CD4-positive, alpha-beta T cell (primary cell): ENCODE data around the gene ZNF516. TPM values are rescaled to one million over a fixed set of nuclear protein-coding genes. Genes with fewer than 3 reads are reported as not detected.

Source experiments
- ATAC-seq: fragments of 200-7000 bp; cut with Tn5 transposase; one replicate; pipeline ENCODE4 v1.10.0; 2022; ENCODE audit warnings: mild to moderate bottlenecking; ENCODE audit not compliant: poor library complexity
- CTCF ChIA-PET: fragments of 350-600 bp; sonication (Branson Sonifier 250); formaldehyde crosslinking; loops from one replicate; lab custom pipeline; 2021; ENCODE audit warnings: antibody characterized with exemption, inconsistent platforms; lab: Charles Lee
- POLR2A ChIA-PET: fragments of 350-600 bp; sonication (Branson Sonifier 250); formaldehyde crosslinking; loops from one replicate; lab custom pipeline; 2021; ENCODE audit warnings: antibody characterized with exemption, inconsistent platforms; lab: Charles Lee
- DNase-seq, 14 experiments: peaks; one replicate each; pipeline ENCODE4 v3.0.0-alpha.2; 2013 to 2020; ENCODE audit warnings: mixed read lengths in 2 of 14
- H3K27ac ChIP-seq, 2 donors: one replicate each; pipeline versions ENCODE4 v1.5.1 to v1.7.0; 2013; ENCODE audit warnings: low read length in 2 of 2, low read depth in 1 of 2, mild to moderate bottlenecking in 1 of 2
- H3K27me3 ChIP-seq, 2 experiments: 1 replicate in 1 of 2; 2 replicates in 1 of 2; pipeline versions ENCODE4 v1.6.1 to v1.7.0; 2013; ENCODE audit warnings: low read length in 2 of 2, control low read depth in 1 of 2, mild to moderate bottlenecking in 1 of 2, moderate library complexity in 1 of 2; ENCODE audit not compliant: insufficient read depth in 2 of 2, control insufficient read depth in 1 of 2
- H3K36me3 ChIP-seq: one replicate; pipeline ENCODE4 v1.6.1; 2013; ENCODE audit warnings: low read length, control low read depth; ENCODE audit not compliant: insufficient read depth
- H3K4me1 ChIP-seq: one replicate; pipeline ENCODE4 v1.6.1; 2013; ENCODE audit warnings: low read length, control low read depth; ENCODE audit not compliant: insufficient read depth
- H3K4me3 ChIP-seq: one replicate; pipeline ENCODE4 v1.5.1; 2013; ENCODE audit warnings: mild to moderate bottlenecking, low read length, moderate library complexity
- H3K9me3 ChIP-seq, 2 experiments: 1 replicate in 1 of 2; 2 replicates in 1 of 2; pipeline versions ENCODE4 v1.6.1 to v1.7.0; 2013; ENCODE audit warnings: low read length in 2 of 2, mild to moderate bottlenecking in 2 of 2, control low read depth in 1 of 2, moderate library complexity in 1 of 2; ENCODE audit not compliant: control insufficient read depth in 1 of 2, insufficient read depth in 1 of 2
- H3K27ac Mint-ChIP-seq: one replicate; pipeline ENCODE4 v1.8.0; 2020; ENCODE audit warnings: mixed read lengths
- H3K27me3 Mint-ChIP-seq: one replicate; pipeline ENCODE4 v1.8.0; 2021; ENCODE audit warnings: mixed read lengths
- H3K36me3 Mint-ChIP-seq: one replicate; pipeline ENCODE4 v1.8.0; 2021; ENCODE audit warnings: low read depth, mixed read lengths
- H3K4me1 Mint-ChIP-seq: one replicate; pipeline ENCODE4 v1.8.0; 2021; ENCODE audit warnings: low read depth, mixed read lengths
- H3K4me3 Mint-ChIP-seq: one replicate; pipeline ENCODE4 v1.8.0; 2020; ENCODE audit warnings: mild to moderate bottlenecking, mixed read lengths
- H3K9me3 Mint-ChIP-seq: one replicate; pipeline ENCODE4 v1.8.0; 2020; ENCODE audit warnings: mixed read lengths
- intact Hi-C, 2 experiments: fragments of 100-400 bp; cut with DNase I in 1 of 2; cut with micrococcal nuclease in 1 of 2; formaldehyde crosslinking; loops; one replicate each; pipeline versions ENCODE4 v1.15.1 to v1.9.0; 2023 to 2025; cut with DNase I, micrococcal nuclease
- total RNA-seq, 174 experiments: library from RNA in 2 of 174; stranded (reverse) in 2 of 174; gene quantifications; one replicate each; pipeline ENCODE4 v1.2.3 and lab custom pipeline; 2021 to 2026
- TF ChIP-seq, protein P1 (sequence below): fragments of 200-600 bp; IDR thresholded peaks from one replicate; pipeline ENCODE4 v1.8.0; 2022; ENCODE audit warnings: antibody characterized with exemption, mild to moderate bottlenecking

The ZNF516 gene
- total RNA-seq, 2 experiments from 2014 or later = 22.4 to 29.3 TPM

DNA sequence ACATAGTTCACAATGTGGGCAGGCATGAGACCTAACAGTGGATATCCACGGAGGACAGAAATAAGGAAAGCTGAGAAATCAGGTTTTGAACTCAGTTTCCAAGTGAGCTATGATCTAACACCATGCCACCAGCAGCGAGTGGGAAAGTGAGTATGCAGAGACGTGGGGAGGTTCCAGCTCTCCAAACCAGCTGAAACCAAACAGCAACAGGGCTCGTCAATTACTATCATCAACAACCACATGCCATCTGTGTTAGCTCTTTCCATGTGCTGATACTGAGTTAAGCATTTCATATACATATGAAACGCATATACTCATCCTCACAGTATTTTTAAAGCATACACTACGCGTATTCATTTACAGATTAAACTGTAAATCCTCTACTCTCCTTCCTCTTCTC, 172.4 kb downstream of the ZNF516 start:
- Histone ChIP-seq H3K9me3 (peaks cover 0 to 2% of the 10 kb centered on the region in 2 experiments), H3K27me3 (no peaks in the 10 kb centered on the region), H3K27ac (no peak overlapping the region), H3K4me1 (no peaks in the 10 kb centered on the region), H3K4me3 (no peak overlapping the region), H3K36me3 (no peaks in the 10 kb centered on the region)
- CTCF ChIA-PET = no interaction called here
- Mint-ChIP-seq H3K4me3 (no peak overlapping the region), H3K36me3 (no peaks in the 10 kb centered on the region), H3K27ac (no peak overlapping the region), H3K4me1 (no peaks in the 10 kb centered on the region), H3K27me3 (peaks cover 34% of the 10 kb centered on the region), H3K9me3 (no peaks in the 10 kb centered on the region)
- POLR2A ChIA-PET = no interaction called here
- DNase-seq = no peak
- ATAC-seq = no peak
- TF ChIP-seq, protein P1, sequence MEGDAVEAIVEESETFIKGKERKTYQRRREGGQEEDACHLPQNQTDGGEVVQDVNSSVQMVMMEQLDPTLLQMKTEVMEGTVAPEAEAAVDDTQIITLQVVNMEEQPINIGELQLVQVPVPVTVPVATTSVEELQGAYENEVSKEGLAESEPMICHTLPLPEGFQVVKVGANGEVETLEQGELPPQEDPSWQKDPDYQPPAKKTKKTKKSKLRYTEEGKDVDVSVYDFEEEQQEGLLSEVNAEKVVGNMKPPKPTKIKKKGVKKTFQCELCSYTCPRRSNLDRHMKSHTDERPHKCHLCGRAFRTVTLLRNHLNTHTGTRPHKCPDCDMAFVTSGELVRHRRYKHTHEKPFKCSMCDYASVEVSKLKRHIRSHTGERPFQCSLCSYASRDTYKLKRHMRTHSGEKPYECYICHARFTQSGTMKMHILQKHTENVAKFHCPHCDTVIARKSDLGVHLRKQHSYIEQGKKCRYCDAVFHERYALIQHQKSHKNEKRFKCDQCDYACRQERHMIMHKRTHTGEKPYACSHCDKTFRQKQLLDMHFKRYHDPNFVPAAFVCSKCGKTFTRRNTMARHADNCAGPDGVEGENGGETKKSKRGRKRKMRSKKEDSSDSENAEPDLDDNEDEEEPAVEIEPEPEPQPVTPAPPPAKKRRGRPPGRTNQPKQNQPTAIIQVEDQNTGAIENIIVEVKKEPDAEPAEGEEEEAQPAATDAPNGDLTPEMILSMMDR = no peak
- intact Hi-C loops = no loop called here

DNA sequence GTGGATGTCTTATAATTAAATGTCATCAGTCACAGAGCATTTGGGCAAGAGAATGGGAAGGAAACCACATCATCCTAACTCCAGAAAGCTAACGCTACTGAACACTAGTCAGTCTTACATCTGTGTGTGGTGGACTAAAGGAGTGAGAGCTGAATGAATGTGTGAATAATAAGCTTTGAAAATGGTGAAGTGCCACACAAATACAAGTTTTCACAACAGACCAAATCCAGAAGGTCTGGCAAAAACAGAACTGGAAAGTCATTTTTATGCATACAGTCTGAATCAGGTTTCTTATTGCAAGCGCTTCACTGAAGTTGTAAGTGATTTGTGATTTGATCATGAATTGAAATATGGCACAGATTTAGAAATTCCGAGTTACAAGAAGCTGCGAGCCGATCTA, 175.7 kb downstream of the ZNF516 start:
- no peaks in the 10 kb centered on the region for H3K4me1 ChIP-seq
- no peak overlapping the region for H3K4me3 Mint-ChIP-seq
- POLR2A ChIA-PET = no interaction called here

DNA sequence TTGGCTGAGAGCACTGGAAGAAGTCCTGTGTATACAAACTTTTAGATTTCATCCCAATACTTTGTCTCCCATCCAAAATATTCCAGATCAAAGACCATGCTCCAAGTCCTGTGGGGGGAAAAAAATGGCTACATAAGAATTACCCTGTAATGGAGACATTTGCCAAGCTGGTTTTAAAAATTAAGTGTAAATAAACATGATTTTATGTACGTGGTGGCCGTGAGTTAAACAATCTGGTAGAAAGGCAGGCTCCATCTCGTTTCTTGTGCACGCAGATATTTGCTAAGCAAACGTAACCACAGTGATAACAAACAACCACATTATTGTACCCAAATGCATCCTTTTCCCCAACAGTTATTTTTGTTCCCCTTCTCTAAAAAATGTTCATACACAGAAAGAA, 176.4 kb downstream of the ZNF516 start:
- Histone ChIP-seq H3K27me3 (no peaks in the 10 kb centered on the region), H3K9me3 (no peaks in the 10 kb centered on the region), H3K36me3 (no peaks in the 10 kb centered on the region), H3K4me3 (no peak overlapping the region), H3K4me1 (no peaks in the 10 kb centered on the region), H3K27ac (no peak overlapping the region)
- H3K9me3 Mint-ChIP-seq = no peaks in the 10 kb centered on the region
- intact Hi-C loops = no loop called here
- no peak for ATAC-seq
- H3K4me3 Mint-ChIP-seq = no peak overlapping the region
- H3K4me1 Mint-ChIP-seq = no peaks in the 10 kb centered on the region
- CTCF ChIA-PET = no interaction called here
- peaks cover 21% of the 10 kb centered on the region for H3K27me3 Mint-ChIP-seq
- DNase-seq = no peak
- no peak overlapping the region for H3K27ac Mint-ChIP-seq
- H3K36me3 Mint-ChIP-seq = no peaks in the 10 kb centered on the region
- POLR2A ChIA-PET = no interaction called here
- TF ChIP-seq, protein P1 = no peak

More for the DNA sequence above, 175.7 kb downstream of the ZNF516 start:
- Histone ChIP-seq H3K9me3 (no peaks in the 10 kb centered on the region), H3K27me3 (no peaks in the 10 kb centered on the region), H3K4me3 (no peak overlapping the region), H3K27ac (no peak overlapping the region), H3K36me3 (no peaks in the 10 kb centered on the region)
- Mint-ChIP-seq H3K36me3 (no peaks in the 10 kb centered on the region), H3K27ac (no peak overlapping the region), H3K27me3 (peaks cover 27% of the 10 kb centered on the region), H3K9me3 (no peaks in the 10 kb centered on the region), H3K4me1 (no peaks in the 10 kb centered on the region)
- no peak for DNase-seq
- intact Hi-C loops = no loop called here
- CTCF ChIA-PET = no interaction called here
- TF ChIP-seq, protein P1 = no peak
- ATAC-seq = no peak
